Gastrocnemius medialis (tissue), 4 donors: ENCODE measurements around the gene AGRP.
A peak's percentile ranks its signal among the peaks of the same experiment; 100 is the strongest.

ENCODE experiments used
- POLR2A ChIP-seq, 2 donors: fragments of 450-650 bp; IDR thresholded peaks; one replicate each; pipeline ENCODE4 v1.6.1; 2017; ENCODE audit warnings: antibody characterized with exemption in 2 of 2, mild to moderate bottlenecking in 2 of 2, moderate library complexity in 2 of 2
- TF ChIP-seq, protein P1 (sequence below), 5 experiments: fragments of 450-650 bp in 3 of 5; fragments of 200-600 bp in 2 of 5; sonication (generic) in 2 of 5; IDR thresholded peaks in 4 of 5; conservative IDR thresholded peaks in 1 of 5; 1 replicate in 4 of 5; 2 replicates in 1 of 5; pipeline ENCODE4 v1.5.1; 2016 to 2019; ENCODE audit warnings: antibody characterized with exemption in 5 of 5, mild to moderate bottlenecking in 3 of 5, moderate library complexity in 3 of 5

DNA sequence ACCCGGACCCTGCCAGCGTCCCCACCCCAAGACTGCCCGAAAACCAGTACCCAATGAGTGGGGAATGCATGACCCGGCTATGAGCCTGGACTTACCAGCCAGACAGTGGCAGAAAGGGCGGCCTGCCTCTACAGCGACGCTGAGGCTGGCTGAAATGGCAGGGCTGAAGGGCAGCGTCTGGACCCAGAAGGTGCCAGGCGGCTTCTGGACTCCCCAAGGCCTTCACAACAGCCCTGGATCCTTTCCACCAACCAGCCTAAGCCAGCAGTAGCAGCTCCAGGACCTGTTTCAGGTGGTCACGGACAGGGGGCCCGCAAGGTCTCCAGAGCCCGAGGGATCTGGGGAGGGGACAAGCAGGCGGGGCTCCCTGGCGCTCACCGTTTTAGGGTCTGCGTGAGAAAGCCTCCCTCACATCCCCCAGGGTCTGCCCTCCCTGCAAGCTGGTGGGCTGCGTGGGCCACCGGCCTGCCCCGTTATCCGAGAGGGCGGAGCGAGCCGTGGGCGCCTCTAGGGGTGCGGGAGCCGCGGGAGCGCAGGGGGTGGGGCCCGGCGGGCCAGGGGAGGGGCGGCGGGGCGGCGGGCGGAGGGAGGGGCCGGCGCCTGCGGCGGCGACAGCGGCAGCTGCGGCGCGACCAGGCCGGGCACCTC, 45.0 kb upstream of the AGRP start, which contains the start of gene RIPOR1:
- TF ChIP-seq POLR2A (IDR thresholded peaks at IDR 0.05) = no peak
- TF ChIP-seq, protein P1, sequence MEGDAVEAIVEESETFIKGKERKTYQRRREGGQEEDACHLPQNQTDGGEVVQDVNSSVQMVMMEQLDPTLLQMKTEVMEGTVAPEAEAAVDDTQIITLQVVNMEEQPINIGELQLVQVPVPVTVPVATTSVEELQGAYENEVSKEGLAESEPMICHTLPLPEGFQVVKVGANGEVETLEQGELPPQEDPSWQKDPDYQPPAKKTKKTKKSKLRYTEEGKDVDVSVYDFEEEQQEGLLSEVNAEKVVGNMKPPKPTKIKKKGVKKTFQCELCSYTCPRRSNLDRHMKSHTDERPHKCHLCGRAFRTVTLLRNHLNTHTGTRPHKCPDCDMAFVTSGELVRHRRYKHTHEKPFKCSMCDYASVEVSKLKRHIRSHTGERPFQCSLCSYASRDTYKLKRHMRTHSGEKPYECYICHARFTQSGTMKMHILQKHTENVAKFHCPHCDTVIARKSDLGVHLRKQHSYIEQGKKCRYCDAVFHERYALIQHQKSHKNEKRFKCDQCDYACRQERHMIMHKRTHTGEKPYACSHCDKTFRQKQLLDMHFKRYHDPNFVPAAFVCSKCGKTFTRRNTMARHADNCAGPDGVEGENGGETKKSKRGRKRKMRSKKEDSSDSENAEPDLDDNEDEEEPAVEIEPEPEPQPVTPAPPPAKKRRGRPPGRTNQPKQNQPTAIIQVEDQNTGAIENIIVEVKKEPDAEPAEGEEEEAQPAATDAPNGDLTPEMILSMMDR (IDR thresholded peaks at IDR 0.05 in 4 of 5, conservative IDR thresholded peaks at IDR 0.05 in 1 of 5) = peak in 1 of 5 experiments; percentile 14
